GM13976 (cell line): ENCODE measurements around the gene LTBP2.

Experiments
- DNase-seq: peaks from one replicate; pipeline ENCODE4 v3.0.0; 2012; ENCODE audit warnings: low spot score
- CTCF ChIP-seq: IDR thresholded peaks from 2 replicates; pipeline ENCODE4 v1.5.1; 2012; ENCODE audit warnings: borderline replicate concordance, mild to moderate bottlenecking; ENCODE audit not compliant: insufficient read depth; ENCODE audit errors: extremely low read depth, missing control alignments, control extremely low read depth
- in situ Hi-C: fragments of 300-500 bp; cut with MboI; formaldehyde crosslinking; loops from one replicate; pipeline ENCODE4 v1.12.0; 2022; ENCODE audit warnings: low sequenced_read_pairs, mixed read lengths, inconsistent platforms; ENCODE audit not compliant: unreplicated experiment

LTBP2 gene

GRCh38 chr14:74501691-74502090, 110.3 kb downstream of the LTBP2 start:
- DNase-seq = no peak
- TF ChIP-seq CTCF = no peak
- in situ Hi-C loops = no loop called here

- in situ Hi-C loops = no loop called here
- no peak for DNase-seq
- peak; percentile 15 for TF ChIP-seq CTCF
Measured at GRCh38 chr14:74501135-74501614, 110.9 kb downstream of the LTBP2 start.

- TF ChIP-seq CTCF = no peak
- no peak for DNase-seq
- in situ Hi-C loops = no loop called here
Measured at GRCh38 chr14:74500417-74501134, 111.5 kb downstream of the LTBP2 start.

- no peak for DNase-seq
- in situ Hi-C loops = no loop called here
- TF ChIP-seq CTCF = no peak
Measured at GRCh38 chr14:74495356-74495755, 116.7 kb downstream of the LTBP2 start.

- in situ Hi-C loops = no loop called here
- no peak for TF ChIP-seq CTCF
- peak; percentile 99 for DNase-seq
Measured at GRCh38 chr14:74493343-74494261, 118.4 kb downstream of the LTBP2 start, which contains the start of gene ISCA2. ISCA2 (plus strand) TSS chr14:74493765; CDS start chr14:74493775, 10 bp downstream.

GRCh38 chr14:74492776-74493342, 119.2 kb downstream of the LTBP2 start, which contains the start of gene NPC2:
NPC2 (minus strand) TSS chr14:74493305; CDS start chr14:74493274, 31 bp downstream.
- DNase-seq = no peak
- TF ChIP-seq CTCF = no peak
- in situ Hi-C loops = no loop called here
